ENCODE results near the gene HMGXB3.
"Not testable (repeated sequence)": the region's sequence is repeated elsewhere in the genome, so short reads cannot be mapped to it uniquely, and the experiment has no call there.

HMGXB3 gene

GRCh38 chr5:150068961-150069645, 68.6 kb downstream of the HMGXB3 start:
- FAIRE-seq: no peak

DNA sequence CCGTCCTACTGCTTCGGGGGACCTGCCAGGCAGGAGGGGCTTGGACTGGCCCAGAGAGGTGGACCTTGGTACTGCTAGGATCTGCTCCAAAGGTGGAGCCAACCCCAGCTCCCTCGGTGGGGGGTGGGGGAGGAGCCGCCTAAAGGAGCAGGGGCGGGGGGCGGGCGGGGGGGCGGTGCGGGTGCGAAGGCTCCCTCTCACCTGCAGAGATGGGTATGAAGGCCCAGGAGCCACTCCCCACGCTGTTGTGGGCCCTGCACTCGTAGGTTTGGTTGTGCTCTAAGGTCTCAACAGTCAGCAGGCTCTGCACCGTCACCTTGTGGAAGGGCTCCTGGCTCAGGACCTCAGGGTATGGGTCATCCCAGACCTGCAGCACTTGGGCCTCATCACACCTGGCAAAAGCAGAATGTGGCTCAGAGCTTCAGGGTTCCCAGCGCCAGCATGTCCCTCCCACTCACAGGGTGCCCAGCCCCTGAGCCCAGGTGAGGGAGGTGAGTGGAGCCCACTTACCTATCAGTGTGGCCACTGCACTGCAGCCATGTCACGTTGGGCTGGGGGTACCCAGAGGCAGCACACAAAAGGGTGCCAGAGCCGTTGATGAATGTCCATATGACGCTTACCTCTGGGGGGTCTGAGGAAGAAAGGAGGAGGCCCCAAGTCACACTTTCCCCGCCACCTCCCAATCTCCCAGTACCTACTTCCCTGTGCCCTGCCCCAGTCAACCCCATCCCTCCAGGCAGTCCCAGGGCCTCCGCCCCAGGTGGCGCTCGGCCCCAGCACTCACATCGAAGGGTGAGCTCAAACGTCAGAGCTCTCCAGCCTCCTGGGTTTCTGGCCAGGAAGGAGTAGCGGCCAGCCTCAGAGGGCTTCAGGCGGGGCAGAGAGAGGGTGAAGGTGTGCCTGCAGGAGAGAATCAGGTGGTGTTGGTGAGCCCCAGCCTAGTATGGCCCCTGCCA, 69.4 kb downstream of the HMGXB3 start:
- FAIRE-seq: no peak

DNA sequence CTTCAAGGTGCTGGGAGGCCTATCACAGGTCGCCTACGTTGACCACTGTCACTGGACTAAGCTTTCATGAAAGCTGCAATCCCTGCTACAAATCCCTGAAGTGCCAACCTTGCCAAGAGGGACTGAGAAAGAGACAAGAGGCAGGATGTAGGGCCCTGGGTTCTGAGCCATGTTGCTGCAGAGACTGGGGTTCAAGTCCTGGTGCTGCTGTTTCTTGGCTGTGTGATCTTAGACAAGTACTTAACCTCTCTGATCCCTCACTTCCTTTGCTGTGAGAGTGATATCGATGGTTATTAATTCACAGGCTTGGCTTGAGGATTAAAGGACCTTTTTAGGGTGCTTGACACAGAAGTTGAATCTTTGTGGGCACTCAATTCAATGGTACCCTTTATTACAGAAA, 70.3 kb downstream of the HMGXB3 start:
- no peak for FAIRE-seq

- no peak for FAIRE-seq
Measured at GRCh38 chr5:150073086-150073625, 72.6 kb downstream of the HMGXB3 start.

GRCh38 chr5:150073677-150074076, 73.1 kb downstream of the HMGXB3 start:
- no peak for FAIRE-seq

- no peak for FAIRE-seq
Measured at GRCh38 chr5:150075233-150075632, 74.7 kb downstream of the HMGXB3 start.

DNA sequence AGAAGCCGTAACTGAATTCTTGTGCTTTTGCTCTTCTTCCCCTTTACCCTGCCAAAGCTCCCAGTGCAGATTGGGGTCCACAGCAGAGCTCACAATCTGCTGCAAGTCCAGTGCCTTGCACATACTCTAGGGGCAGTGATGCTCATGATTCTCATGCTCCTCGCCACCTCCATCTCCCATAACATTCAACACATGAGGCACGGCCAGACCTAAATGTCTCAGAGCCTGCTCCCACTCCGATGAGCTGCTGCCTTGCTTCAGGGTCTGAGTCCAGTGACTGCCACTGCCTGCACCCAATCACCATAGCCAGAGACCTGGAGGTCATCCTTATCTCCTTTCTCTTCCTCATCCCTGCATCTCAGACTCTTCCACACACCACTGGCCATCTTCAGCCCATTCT, 75.3 kb downstream of the HMGXB3 start:
- FAIRE-seq: no peak

GRCh38 chr5:150077060-150077459, 76.5 kb downstream of the HMGXB3 start:
- no peak for FAIRE-seq

DNA sequence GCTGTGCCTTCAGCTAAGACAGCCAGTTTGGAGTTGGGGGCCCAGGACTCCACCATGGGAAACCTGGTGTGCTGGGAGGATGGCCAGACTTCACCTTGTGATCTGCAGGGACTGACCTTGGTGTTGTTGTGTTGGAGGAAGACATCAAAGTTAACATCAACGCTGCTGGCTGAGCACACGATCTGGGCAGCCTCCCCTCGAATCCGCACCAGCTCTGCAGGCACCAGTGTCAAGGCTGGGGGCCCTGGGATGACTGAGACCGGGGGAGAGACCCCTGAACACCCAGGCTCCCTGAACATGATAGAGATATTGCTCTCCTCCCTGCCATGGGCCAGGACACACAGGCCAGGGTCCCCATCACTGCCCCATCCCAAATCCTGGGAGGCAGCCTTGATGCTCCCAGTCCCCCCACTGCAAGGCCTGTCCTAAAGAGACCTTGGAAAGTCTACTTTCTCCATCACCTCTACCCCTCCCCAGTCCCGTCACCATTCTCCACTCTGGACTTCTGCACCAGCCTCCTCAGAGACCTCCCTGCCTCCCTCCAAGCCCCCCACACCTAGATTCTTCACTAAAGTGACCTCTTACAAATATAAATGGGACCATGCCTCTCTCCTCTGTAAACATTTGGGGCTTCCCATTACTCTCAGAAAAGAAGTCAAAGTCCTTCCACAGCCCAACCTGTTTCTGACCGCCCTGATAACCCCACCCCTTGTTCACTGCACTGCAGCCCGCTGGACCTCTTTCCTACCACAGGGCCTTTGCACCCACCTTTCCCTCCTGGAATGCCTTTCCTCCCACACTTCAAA, 77.7 kb downstream of the HMGXB3 start:
- no peak for FAIRE-seq

DNA sequence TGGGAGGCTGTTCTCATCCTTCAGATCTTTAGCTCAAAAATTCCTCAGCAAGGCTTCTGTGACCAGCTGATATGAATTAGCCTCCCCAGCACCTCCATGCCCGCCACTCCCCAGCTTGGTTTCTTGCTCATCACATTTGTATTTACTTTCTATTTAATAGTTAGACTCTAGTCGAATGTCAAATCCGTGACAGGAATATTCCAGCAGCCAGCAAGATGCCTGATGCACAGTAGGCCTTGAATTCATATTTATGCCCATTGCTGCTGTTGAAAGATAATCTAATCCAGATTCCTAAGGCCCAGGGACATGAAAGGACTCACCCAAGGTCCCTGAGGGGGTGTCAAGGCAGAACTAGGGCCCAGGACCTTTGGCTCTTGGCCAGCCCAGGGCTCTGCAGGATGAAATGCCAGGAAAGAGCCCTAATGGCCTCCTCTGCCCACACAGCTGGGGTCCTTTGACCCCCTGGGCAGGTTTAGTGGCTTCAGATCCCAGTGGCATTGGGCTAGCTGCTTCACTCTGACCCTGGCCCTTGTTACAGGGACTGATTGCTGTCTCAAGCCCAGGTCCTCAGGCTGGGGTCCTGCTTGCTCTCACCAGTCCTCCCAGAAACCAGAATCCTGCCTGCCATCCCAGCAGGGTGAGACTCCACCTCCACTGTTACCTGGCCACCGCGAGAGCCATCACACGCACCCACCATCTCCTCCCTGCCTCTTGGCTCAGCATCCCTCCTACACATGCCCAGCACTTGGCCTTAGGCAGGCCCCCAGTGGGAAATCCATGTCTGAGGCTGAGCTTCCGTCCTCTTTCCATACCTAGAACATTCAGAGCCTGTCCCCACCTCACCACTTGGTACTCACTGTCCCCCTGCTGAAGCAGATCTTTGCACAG, 78.5 kb downstream of the HMGXB3 start:
- no peak for FAIRE-seq

DNA sequence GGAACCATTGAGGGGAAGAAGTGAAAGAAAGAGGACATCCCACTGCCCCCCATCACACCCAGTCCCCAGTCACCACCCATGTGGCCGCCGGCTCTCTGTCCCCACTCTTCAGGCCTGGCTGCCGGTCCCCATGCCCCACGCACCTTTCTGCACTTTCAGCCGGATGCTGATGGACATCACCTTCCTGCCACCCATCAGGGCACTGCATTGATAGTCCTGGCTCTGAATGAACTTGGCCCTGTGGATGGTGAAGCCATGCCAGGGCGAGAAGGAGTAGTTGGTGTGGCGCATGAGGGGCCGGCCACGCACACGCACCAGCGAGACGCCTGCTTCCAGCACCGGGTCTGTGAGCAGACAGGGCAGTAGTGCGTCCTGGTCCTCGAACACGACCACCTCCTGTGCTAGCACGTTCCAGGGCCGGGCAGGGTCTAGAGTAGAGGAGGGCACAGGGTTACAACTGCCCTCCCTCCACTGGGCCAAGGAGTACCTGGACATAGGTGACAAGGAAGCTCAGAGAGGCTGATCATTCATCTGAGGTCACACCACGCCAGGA, 79.4 kb downstream of the HMGXB3 start:
- FAIRE-seq: no peak

DNA sequence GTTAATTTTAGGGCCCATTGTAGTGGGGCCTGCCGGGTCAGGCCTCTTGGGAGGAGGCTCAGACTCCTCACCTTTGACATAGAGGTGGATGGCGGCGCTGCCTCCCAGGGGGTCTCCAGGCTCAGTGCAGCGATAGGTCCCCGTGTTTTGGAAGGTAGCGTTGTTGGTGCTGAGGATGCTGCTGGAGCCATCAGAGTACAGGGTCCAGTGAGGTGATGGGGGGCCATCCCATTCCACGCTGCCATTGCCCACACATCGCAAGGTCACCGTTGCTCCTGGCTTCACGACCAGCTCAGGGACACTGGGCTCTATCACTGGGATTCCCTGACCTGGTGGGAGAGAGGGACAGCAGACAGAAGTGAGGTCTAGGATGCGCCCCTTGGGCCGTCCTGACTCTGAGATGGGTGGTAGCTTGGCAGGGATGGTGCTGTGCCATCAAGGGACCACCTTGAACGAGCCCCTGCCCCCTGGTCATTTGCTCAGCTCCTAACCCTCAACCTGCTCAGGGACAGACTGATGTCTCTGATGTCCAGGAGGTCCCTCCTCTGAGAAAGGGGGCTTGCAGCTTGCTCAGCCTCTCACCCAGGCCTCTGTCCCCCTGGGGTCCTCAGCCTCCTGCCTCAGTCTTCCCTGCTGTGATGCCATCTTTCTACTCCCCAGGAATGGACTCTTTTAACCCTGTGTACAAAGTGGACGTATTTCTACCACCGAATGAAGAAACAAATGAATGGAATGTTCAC, 80.3 kb downstream of the HMGXB3 start:
- FAIRE-seq: no peak

DNA sequence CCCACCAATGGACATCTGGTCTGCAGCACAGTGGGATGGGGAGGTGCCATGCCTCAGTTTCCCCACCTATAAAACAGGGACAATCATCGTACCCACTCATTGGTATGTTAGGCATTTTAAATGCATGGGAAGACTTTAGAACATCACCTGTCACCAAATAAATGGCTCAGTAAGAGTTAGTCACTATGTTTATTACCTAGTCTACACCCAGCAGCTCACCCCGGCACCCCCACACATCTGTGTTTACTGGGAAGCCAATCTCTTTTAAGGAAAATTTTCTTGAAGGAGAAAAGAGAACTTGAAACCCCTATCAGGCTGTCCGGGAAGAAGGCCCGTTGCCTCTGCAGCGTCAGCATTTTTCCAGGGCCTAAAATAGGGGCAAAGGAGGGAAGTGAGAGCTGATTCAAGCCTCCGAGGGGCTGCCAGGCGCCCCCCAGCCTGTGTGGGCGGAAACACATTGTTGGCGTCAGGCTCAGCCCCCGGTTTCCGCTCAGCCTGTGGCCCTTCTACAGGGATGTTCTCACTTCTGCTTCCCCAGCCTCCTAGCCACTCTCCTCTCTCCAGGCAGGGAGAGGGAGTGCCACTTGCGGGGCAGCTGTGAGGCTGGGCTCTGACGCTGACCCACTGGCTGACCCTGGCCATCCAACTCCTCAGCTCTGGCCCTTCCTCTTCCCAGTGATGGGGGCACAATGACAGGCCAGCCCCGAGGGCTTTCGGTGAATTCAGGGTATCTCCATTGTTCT, 81.2 kb downstream of the HMGXB3 start:
- FAIRE-seq: no peak

DNA sequence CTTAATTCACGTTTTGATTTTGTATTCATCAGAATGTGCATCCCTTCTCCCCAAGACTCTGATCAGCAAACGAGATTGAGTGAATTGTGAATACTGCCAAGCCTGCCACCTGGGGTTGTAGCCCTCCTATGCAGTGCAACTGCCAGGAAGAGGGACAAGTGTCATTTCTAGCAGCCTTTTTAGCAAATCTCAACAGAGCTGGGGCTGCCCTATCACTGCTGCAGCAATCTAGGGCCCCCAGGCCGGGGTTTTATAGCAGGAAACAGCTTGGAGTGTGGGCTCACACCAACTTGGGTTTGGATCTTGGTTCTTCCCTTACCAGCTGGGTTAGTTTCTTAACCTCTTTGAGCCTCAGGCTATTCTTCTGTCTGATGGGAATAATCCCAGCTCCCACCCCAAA, 81.8 kb downstream of the HMGXB3 start:
- FAIRE-seq: no peak

- no peak for FAIRE-seq
Measured at GRCh38 chr5:150082889-150083288, 82.3 kb downstream of the HMGXB3 start.

- FAIRE-seq: not testable (repeated sequence)
Measured at GRCh38 chr5:150084754-150085153, 84.2 kb downstream of the HMGXB3 start.

DNA sequence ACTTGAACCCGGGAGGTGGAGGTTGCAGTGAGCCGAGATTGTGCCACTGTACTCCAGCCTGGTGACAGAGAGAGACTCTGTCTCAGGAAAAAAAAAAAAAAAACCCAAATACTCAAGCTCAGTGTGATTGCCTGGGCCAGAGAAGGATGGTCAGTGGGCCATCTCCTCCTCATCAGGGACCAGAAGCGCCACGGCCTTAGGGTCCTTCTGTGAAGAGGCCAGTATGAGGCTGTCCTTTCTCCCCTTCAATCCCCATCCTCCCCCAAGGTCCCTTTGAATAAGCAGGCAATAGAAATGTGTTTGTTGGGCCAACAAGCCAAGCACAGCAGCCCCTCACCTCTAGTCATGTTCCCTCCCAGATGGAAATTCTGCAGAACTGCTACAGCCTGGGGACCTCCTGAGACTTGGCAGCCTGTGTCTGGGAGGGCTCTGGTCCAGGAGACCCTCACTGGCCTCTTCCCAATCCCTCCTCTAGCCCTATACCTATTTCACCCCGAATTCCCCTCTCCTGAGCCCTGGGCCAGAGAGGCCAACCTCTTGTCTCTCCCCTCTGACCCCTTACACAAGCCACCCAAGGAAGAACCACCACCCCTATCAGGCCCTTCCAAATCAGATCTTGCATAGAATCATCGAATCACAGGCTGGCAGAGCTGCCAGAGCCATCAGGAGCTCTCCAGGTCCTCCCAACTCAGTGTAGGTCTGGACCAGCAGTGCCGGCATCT, 84.8 kb downstream of the HMGXB3 start:
- no peak for FAIRE-seq

DNA sequence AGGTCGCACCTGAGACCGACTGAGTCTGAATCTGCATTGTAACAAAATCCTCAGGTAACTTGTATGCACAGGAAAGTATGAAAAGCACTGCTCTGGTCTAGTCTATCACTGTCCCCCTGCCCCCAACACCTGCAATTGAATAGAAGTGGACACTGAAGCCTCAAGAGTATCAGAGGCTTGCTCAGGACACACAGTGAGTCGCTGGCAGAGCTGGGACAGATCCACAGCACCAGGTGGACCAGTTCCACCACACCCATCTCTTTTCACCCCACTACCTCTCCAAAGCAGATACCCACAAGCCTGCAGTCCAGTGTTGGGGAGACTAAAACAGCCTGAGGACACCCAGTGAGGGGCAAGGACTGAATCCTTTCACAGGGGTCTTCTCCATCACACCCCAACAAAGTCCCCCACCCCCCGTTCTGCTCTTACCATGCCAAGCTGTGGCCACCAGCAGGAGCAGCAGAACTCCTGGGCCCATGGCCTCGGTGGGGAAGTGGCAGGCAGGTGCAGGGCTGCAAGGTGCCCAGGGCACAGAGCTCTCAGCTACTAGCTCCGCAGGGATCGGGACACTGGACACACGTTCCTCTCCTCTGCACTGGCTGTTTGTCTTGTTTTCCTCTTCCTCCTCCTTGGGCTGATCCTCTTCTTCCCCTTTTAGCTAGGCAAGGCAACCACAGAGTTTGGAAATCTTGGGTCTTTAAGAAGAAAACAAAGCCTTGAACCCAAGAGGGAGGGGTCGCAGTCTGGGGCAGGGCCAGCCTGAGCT, 85.6 kb downstream of the HMGXB3 start, which contains the start of gene CSF1R:
Gene CSF1R, minus strand, starts transcription at position 605 of the 766 bp plus-strand sequence. Its CDS starts 127 bp downstream, at position 478.
- FAIRE-seq: no peak
